H1 (cell line): ENCODE data around the gene MAST2. TPM values are rescaled to one million over a fixed set of nuclear protein-coding genes. Genes with fewer than 3 reads are reported as not detected.

Experiments
- CTCF ChIA-PET: fragments of 300-600 bp; sonication (Branson Sonifier 250); formaldehyde crosslinking; loops from one replicate; lab custom pipeline; 2021; ENCODE audit not compliant: partially characterized antibody; lab: Charles Lee
- POLR2A ChIA-PET: fragments of 300-600 bp; sonication (Branson Sonifier 250); formaldehyde crosslinking; loops from one replicate; lab custom pipeline; 2021; ENCODE audit warnings: inconsistent platforms; ENCODE audit not compliant: partially characterized antibody; lab: Charles Lee
- DNase-seq, 2 experiments: peaks; one replicate each; pipeline versions ENCODE4 v3.0.0 to v3.0.0-alpha.2; 2010 to 2022; ENCODE audit warnings: low spot score in 2 of 2, low read depth in 1 of 2, mixed read lengths in 1 of 2
- FAIRE-seq: peaks from 2 replicates; lab custom pipeline; 2011; peaks lifted over from hg19 to GRCh38; lab: Jason Lieb, UNC
- H2AFZ ChIP-seq: 2 replicates; pipeline ENCODE4 v1.8.1; 2012; ENCODE audit warnings: low read length, inconsistent platforms
- H2AK5ac ChIP-seq: 2 replicates; pipeline ENCODE4 v1.6.1; 2013; ENCODE audit warnings: low read depth, low read length
- H2BK120ac ChIP-seq: replicated peaks from 2 replicates; pipeline ENCODE3; 2013; ENCODE audit warnings: low read depth, low read length, inconsistent platforms
- H2BK12ac ChIP-seq: 2 replicates; pipeline ENCODE4 v1.6.1; 2013; ENCODE audit warnings: low read depth, low read length
- H2BK15ac ChIP-seq: 2 replicates; pipeline ENCODE4 v1.6.1; 2013; ENCODE audit warnings: low read length
- H2BK20ac ChIP-seq: 2 replicates; pipeline ENCODE4 v1.6.1; 2013; ENCODE audit warnings: low read length
- H2BK5ac ChIP-seq: 2 replicates; pipeline ENCODE4 v1.6.1; 2013; ENCODE audit warnings: low read depth, low read length
- H3K14ac ChIP-seq: 2 replicates; pipeline ENCODE4 v1.6.1; 2013; ENCODE audit warnings: inconsistent platforms; ENCODE audit not compliant: insufficient read length
- H3K18ac ChIP-seq: 2 replicates; pipeline ENCODE4 v1.6.1; 2013; ENCODE audit warnings: low read length; ENCODE audit errors: extremely low read depth
- H3K23ac ChIP-seq: 2 replicates; pipeline ENCODE4 v1.6.1; 2013; ENCODE audit warnings: inconsistent platforms; ENCODE audit not compliant: insufficient read length
- H3K23me2 ChIP-seq: 2 replicates; pipeline ENCODE4 v1.6.1; 2013; ENCODE audit warnings: low read depth, low read length
- H3K27ac ChIP-seq: 2 replicates; pipeline ENCODE4 v1.6.1; 2011; ENCODE audit warnings: low read depth, low read length, inconsistent platforms
- H3K27me3 ChIP-seq, 4 experiments: replicated peaks in 1 of 4; 1 replicate in 1 of 4; 2 replicates in 3 of 4; pipeline versions ENCODE4 v1.6.1 to v1.8.1; 2011 to 2013; ENCODE audit warnings: low read length in 3 of 4, mild to moderate bottlenecking in 3 of 4, inconsistent platforms in 2 of 4, mixed read lengths in 2 of 4, moderate library complexity in 1 of 4; ENCODE audit not compliant: control insufficient read depth in 3 of 4, insufficient read depth in 3 of 4; ENCODE audit errors: extremely low read depth in 1 of 4
- H3K36me3 ChIP-seq, 4 experiments: 2 replicates each; pipeline versions ENCODE4 v1.6.1 to v1.8.1; 2011 to 2013; ENCODE audit warnings: mild to moderate bottlenecking in 4 of 4, low read length in 3 of 4, moderate library complexity in 2 of 4, control low read depth in 1 of 4, inconsistent platforms in 1 of 4; ENCODE audit not compliant: insufficient read depth in 4 of 4, control insufficient read depth in 2 of 4
- H3K4ac ChIP-seq: replicated peaks from 2 replicates; pipeline ENCODE3; 2013; ENCODE audit warnings: low read length, low read depth, mixed read lengths, inconsistent platforms; ENCODE audit not compliant: insufficient read length
- H3K4me1 ChIP-seq, 4 experiments: replicated peaks in 1 of 4; 1 replicate in 1 of 4; 2 replicates in 3 of 4; pipeline versions ENCODE4 v1.6.1 to v1.8.1; 2011 to 2013; ENCODE audit warnings: low read length in 3 of 4, inconsistent platforms in 2 of 4, mixed read lengths in 1 of 4; ENCODE audit not compliant: insufficient read depth in 4 of 4, control insufficient read depth in 3 of 4
- H3K4me2 ChIP-seq, 2 experiments: 2 replicates each; pipeline versions ENCODE4 v1.6.1 to v1.8.1; 2011 to 2013; ENCODE audit warnings: low read depth in 2 of 2, low read length in 2 of 2, control low read depth in 1 of 2, inconsistent platforms in 1 of 2, mild to moderate bottlenecking in 1 of 2; ENCODE audit not compliant: insufficient read depth in 1 of 2
- H3K4me3 ChIP-seq, 4 experiments: fragments of 200-600, 300-600 bp in 1 of 4; sonication (generic), shearing (Covaris generic), sonication (Bioruptor Twin) in 1 of 4; 2 replicates each; pipeline versions ENCODE4 v1.5.1 to v1.8.1; 2011 to 2016; ENCODE audit warnings: low read length in 4 of 4, low read depth in 3 of 4, control low read depth in 2 of 4, inconsistent platforms in 2 of 4, mild to moderate bottlenecking in 2 of 4, mixed read lengths in 1 of 4, moderate library complexity in 1 of 4; ENCODE audit not compliant: insufficient read depth in 2 of 4; ENCODE audit errors: extremely low read depth in 1 of 4
- H3K56ac ChIP-seq: replicated peaks from 2 replicates; pipeline ENCODE3; 2013; ENCODE audit warnings: low read depth, mild to moderate bottlenecking, mixed read lengths, low read length, inconsistent platforms; ENCODE audit not compliant: insufficient read length
- H3K79me1 ChIP-seq: 2 replicates; pipeline ENCODE4 v1.6.1; 2013; ENCODE audit warnings: low read depth, low read length, control low read depth
- H3K79me2 ChIP-seq, 2 experiments: 2 replicates each; pipeline versions ENCODE4 v1.6.1 to v1.8.1; 2012 to 2013; ENCODE audit warnings: low read length in 2 of 2, mild to moderate bottlenecking in 2 of 2, inconsistent platforms in 1 of 2; ENCODE audit not compliant: insufficient read depth in 2 of 2, control insufficient read depth in 1 of 2
- H3K9ac ChIP-seq, 4 experiments: replicated peaks in 1 of 4; 1 replicate in 1 of 4; 2 replicates in 3 of 4; pipeline versions ENCODE4 v1.6.1 to v1.8.1; 2011 to 2013; ENCODE audit warnings: low read depth in 3 of 4, low read length in 3 of 4, control low read depth in 2 of 4, mild to moderate bottlenecking in 2 of 4, moderate library complexity in 2 of 4, inconsistent platforms in 1 of 4; ENCODE audit errors: extremely low read depth in 1 of 4
- H3K9me3 ChIP-seq, 2 experiments: 2 replicates each; pipeline versions ENCODE4 v1.6.1 to v1.8.1; 2012 to 2013; ENCODE audit warnings: mild to moderate bottlenecking in 2 of 2, moderate library complexity in 2 of 2, control low read depth in 1 of 2, inconsistent platforms in 1 of 2, low read depth in 1 of 2, low read length in 1 of 2, mixed read lengths in 1 of 2; ENCODE audit not compliant: insufficient read depth in 2 of 2
- H4K20me1 ChIP-seq, 2 experiments: replicated peaks in 1 of 2; 2 replicates each; pipeline versions ENCODE3 to v1.8.1; 2011 to 2013; ENCODE audit warnings: inconsistent platforms in 2 of 2, low read length in 2 of 2, mild to moderate bottlenecking in 1 of 2; ENCODE audit not compliant: insufficient read depth in 2 of 2, control insufficient read depth in 1 of 2
- H4K5ac ChIP-seq: 2 replicates; pipeline ENCODE4 v1.6.1; 2013; ENCODE audit warnings: low read length, low read depth, mixed read lengths, inconsistent platforms; ENCODE audit not compliant: insufficient read length
- H4K8ac ChIP-seq: 2 replicates; pipeline ENCODE4 v1.8.0; 2013; ENCODE audit warnings: mild to moderate bottlenecking, moderate library complexity, low read length, inconsistent platforms; ENCODE audit not compliant: insufficient read depth; ENCODE audit errors: extremely low read depth
- H4K91ac ChIP-seq: replicated peaks from 2 replicates; pipeline ENCODE3; 2013; ENCODE audit warnings: low read length, mixed read lengths, inconsistent platforms; ENCODE audit not compliant: insufficient read length
- CHD1 ChIP-seq: IDR thresholded peaks from 2 replicates; pipeline ENCODE4 v1.6.1; 2012; ENCODE audit warnings: low read depth, low read length, improper control_type of control experiment
- WGBS, 2 experiments: shearing (Covaris generic) in 1 of 2; methylation state at CpG; one replicate each; pipeline versions ENCODE4 v1.1.6 to v1.1.7; 2013 to 2015; ENCODE audit warnings: low lambda C conversion rate in 2 of 2, mixed read lengths in 2 of 2, inconsistent platforms in 1 of 2, low coverage in 1 of 2, missing lambda C conversion rate in 1 of 2; ENCODE audit not compliant: insufficient replicate concordance in 2 of 2, insufficient coverage in 1 of 2, insufficient read length in 1 of 2; ENCODE audit errors: extremely low coverage in 1 of 2, missing lambda C conversion rate in 1 of 2; 5-methylcytosine and 5-hydroxymethylcytosine counted together
- polyA plus RNA-seq, 7 experiments: library from polyadenylated mRNA; depleted of rRNA in 3 of 7; stranded (reverse) in 5 of 7; unstranded in 2 of 7; fragments of >200 nt in 5 of 7; fragments of 200-250 nt in 2 of 7; gene quantifications; 1 replicate in 5 of 7; 2 replicates in 1 of 7; 4 replicates in 1 of 7; pipeline versions ENCODE4 v1.2.1 to v1.2.3, GENCODE V29; 2011 to 2013; ENCODE audit warnings: missing spikeins in 2 of 7, mixed read lengths in 2 of 7
- total RNA-seq: library from RNA; stranded (reverse); fragmentation: NEBNext Ultra II Directional; extraction: Animal tissue kit (Norgen Biotek cat#: 25700); gene quantifications from 2 replicates; pipeline ENCODE4 v1.2.1, GENCODE V29; 2021

MAST2 gene
- total and polyA plus RNA-seq, 2 of the 8 experiments (the other 6 are each of a cell fraction or from before 2014, with no cell fraction given) = 20.5 to 35.4 TPM

DNA sequence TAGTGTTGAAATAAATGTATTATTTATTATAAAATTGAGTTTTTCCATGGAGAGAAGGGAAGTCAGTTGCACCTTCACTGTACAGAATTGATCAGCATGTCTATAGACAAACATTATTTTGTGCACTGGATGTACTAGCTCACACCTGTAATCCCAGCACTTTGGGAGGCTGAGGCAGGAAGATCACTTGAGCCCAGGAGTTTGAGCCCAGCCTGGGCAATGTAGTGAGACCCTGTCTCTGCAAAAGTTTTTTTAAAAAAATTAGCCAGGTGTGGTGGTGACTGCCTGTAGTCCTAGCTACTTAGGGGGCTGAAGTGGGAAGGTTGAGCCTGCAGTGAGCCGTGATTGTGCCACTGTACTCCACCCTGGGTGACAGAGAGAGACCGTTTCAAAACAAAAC lies 87.7 kb downstream of the MAST2 start:
- H3K9me3 ChIP-seq = no peaks in the 10 kb centered on the region
- 90% methylated on average over 2 of the region's 2 CpGs; no CpG with 5 or more reads in 1 of the 2 experiments for WGBS, 2 experiments
- H3K9ac ChIP-seq = no peak overlapping the region
- H2BK12ac ChIP-seq = no peak overlapping the region
- no peak overlapping the region for H2BK15ac ChIP-seq
- no peak overlapping the region for H4K5ac ChIP-seq
- H3K23me2 ChIP-seq = no peaks in the 10 kb centered on the region; the same call in 1 of the 2 replicates
- H3K18ac ChIP-seq = no peak overlapping the region
- H3K14ac ChIP-seq = no peak overlapping the region
- CTCF ChIA-PET = interaction anchor here (0.8 to 1.0 kb wide), 2 partner anchors 8 to 12 kb away, joined by 3 read pairs; no protein-coding TSS in a partner anchor
- H3K27me3 ChIP-seq = no peaks in the 10 kb centered on the region
- no peak overlapping the region for H3K23ac ChIP-seq
- no peak overlapping the region for H2BK20ac ChIP-seq
- POLR2A ChIA-PET = no interaction called here
- FAIRE-seq (no peak), DNase-seq (no peak)
- no peak overlapping the region for H3K4ac ChIP-seq
- no peak overlapping the region for H2AFZ ChIP-seq
- H3K4me2 ChIP-seq = no peak overlapping the region
- H3K79me2 ChIP-seq = peaks cover 0 to 15% of the 10 kb centered on the region in 2 experiments; a peak in 1 of 4 replicates
- no peak overlapping the region for H3K56ac ChIP-seq
- H3K27ac ChIP-seq = no peak overlapping the region
- H2AK5ac ChIP-seq = no peak overlapping the region
- no peaks in the 10 kb centered on the region for H3K36me3 ChIP-seq
- peaks cover 2% of the 10 kb centered on the region; the same call in 1 of the 2 replicates for H3K79me1 ChIP-seq
- H3K4me3 ChIP-seq = no peak overlapping the region
- H2BK120ac ChIP-seq = no peak overlapping the region
- no peak overlapping the region for H4K8ac ChIP-seq
- no peaks in the 10 kb centered on the region for H3K4me1 ChIP-seq
- H4K91ac ChIP-seq = no peak overlapping the region
- no peaks in the 10 kb centered on the region for H4K20me1 ChIP-seq
- no peak overlapping the region for H2BK5ac ChIP-seq
- no peak for TF ChIP-seq CHD1
